Measurements from ENCODE around the gene PLEKHG1.

GRCh38 chr6:150606168-150606591 lies 6.5 kb downstream of the PLEKHG1 start:
- TF ChIP-seq CTCF (IDR thresholded peaks at IDR 0.05) (no peak), POLR2A (IDR thresholded peaks at IDR 0.05) (no peak)

Measured in thyroid gland (tissue), 4 donors.